Colonic mucosa (tissue), 4 donors: Measurements from ENCODE around the gene ROBO3. TPM values are rescaled to one million over a fixed set of nuclear protein-coding genes. Genes with fewer than 3 reads are reported as not detected.

ENCODE experiments used
- DNase-seq: peaks from one replicate; pipeline ENCODE4 v3.0.0-alpha.2; 2020
- H3K27ac ChIP-seq: fragments of 200-600 bp; one replicate; pipeline ENCODE4 v1.8.0; 2021
- H3K27me3 ChIP-seq: fragments of 200-600 bp; one replicate; pipeline ENCODE4 v1.8.0; 2021
- H3K36me3 ChIP-seq: fragments of 200-600 bp; one replicate; pipeline ENCODE4 v1.8.0; 2021
- H3K4me1 ChIP-seq: fragments of 200-600 bp; one replicate; pipeline ENCODE4 v1.8.0; 2021; ENCODE audit warnings: mild to moderate bottlenecking
- H3K4me3 ChIP-seq: fragments of 200-600 bp; one replicate; pipeline ENCODE4 v1.8.0; 2021
- H3K9ac ChIP-seq, 2 donors: one replicate each; pipeline ENCODE4 v1.7.0; 2013; ENCODE audit warnings: control low read depth in 2 of 2, low read depth in 2 of 2, low read length in 2 of 2
- H3K9me3 ChIP-seq: fragments of 200-600 bp; one replicate; pipeline ENCODE4 v1.8.0; 2021
- intact Hi-C: fragments of 100-400 bp; cut with DNase I; formaldehyde crosslinking; loops from one replicate; pipeline ENCODE4 v1.14.1; 2022
- total RNA-seq, 2 donors: library from RNA; stranded (reverse); fragmentation: NEBNext Ultra II Directional in 1 of 2; extraction: Animal tissue kit (Norgen Biotek cat#: 25700) in 1 of 2; gene quantifications; one replicate each; pipeline ENCODE4 v1.2.1, GENCODE V29; 2021
- TF ChIP-seq, protein P1 (sequence below): fragments of 200-600 bp; IDR thresholded peaks from one replicate; pipeline ENCODE4 v1.8.0; 2022; ENCODE audit warnings: antibody characterized with exemption, mild to moderate bottlenecking
- donor health status: healthy.
- donor health status: DM: no; HTN: no; CAD: no.
- donor health status: DM: no; HTN: no; CAD: no.

The ROBO3 gene
- total RNA-seq, 2 donors from 2014 or later = 7.8 to 8.0 TPM

- H3K27me3 ChIP-seq = peaks cover 78% of the 10 kb centered on the region
- peaks cover 11% of the 10 kb centered on the region for H3K4me1 ChIP-seq
- H3K9ac ChIP-seq = no peak overlapping the region
- no peak for DNase-seq
- H3K36me3 ChIP-seq = no peaks in the 10 kb centered on the region
- H3K27ac ChIP-seq = no peak overlapping the region
- TF ChIP-seq, protein P1, sequence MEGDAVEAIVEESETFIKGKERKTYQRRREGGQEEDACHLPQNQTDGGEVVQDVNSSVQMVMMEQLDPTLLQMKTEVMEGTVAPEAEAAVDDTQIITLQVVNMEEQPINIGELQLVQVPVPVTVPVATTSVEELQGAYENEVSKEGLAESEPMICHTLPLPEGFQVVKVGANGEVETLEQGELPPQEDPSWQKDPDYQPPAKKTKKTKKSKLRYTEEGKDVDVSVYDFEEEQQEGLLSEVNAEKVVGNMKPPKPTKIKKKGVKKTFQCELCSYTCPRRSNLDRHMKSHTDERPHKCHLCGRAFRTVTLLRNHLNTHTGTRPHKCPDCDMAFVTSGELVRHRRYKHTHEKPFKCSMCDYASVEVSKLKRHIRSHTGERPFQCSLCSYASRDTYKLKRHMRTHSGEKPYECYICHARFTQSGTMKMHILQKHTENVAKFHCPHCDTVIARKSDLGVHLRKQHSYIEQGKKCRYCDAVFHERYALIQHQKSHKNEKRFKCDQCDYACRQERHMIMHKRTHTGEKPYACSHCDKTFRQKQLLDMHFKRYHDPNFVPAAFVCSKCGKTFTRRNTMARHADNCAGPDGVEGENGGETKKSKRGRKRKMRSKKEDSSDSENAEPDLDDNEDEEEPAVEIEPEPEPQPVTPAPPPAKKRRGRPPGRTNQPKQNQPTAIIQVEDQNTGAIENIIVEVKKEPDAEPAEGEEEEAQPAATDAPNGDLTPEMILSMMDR = no peak
- no peak overlapping the region for H3K4me3 ChIP-seq
- intact Hi-C loops = no loop called here
- H3K9me3 ChIP-seq = no peaks in the 10 kb centered on the region
These were observed 24.6 kb upstream of the ROBO3 start for GRCh38 chr11:124840666-124841065.

DNA sequence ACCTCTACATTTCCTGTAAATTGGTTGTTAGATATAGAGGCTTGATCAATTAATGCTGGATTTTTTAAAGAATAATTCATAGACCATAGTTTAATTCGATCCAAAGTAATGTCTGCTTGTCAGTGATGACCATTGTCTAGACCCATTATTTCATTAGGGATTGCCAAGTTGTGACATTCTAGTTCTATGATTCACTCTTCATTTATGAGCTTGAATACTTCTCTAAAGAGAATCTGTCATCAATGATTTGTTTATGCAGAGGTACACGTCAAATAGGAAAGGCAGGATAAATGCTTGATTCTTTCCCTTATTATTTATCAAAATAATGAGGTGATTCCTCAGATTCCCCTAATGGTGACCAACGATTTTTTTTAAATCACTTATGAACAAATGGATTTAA is 24.0 kb upstream of the ROBO3 start:
- no peak overlapping the region for H3K4me3 ChIP-seq
- H3K9me3 ChIP-seq = no peaks in the 10 kb centered on the region
- H3K9ac ChIP-seq = no peak overlapping the region
- H3K36me3 ChIP-seq = no peaks in the 10 kb centered on the region
- H3K27me3 ChIP-seq = peaks cover 83% of the 10 kb centered on the region
- H3K27ac ChIP-seq = no peak overlapping the region
- TF ChIP-seq, protein P1 = no peak
- DNase-seq = no peak
- peaks cover 11% of the 10 kb centered on the region for H3K4me1 ChIP-seq
- intact Hi-C loops = no loop called here

DNA sequence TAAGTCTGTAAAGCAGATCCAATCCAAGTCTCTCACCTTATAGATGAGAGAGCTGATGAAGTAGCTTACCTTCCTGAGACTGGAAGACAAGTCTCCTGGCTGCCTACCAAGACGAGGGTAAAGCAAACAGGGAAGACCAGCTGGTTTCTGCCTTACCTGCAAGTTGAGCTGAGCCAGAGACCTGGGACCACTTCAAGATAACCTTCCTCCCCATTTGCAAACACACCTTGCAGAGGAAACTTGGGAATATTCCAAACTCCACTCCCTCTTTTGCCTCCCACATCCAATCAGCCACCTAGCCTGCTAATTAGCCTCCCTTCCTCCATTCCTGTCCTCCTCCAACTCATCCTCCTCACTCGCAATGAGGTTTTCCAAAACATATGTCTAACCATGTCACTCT is 23.4 kb upstream of the ROBO3 start:
- Histone ChIP-seq H3K27me3 (peaks cover 87% of the 10 kb centered on the region), H3K27ac (no peak overlapping the region), H3K9ac (no peak overlapping the region), H3K9me3 (no peaks in the 10 kb centered on the region), H3K36me3 (no peaks in the 10 kb centered on the region), H3K4me3 (no peak overlapping the region), H3K4me1 (peaks cover 11% of the 10 kb centered on the region)
- no peak for DNase-seq
- intact Hi-C loops = no loop called here
- TF ChIP-seq, protein P1 = no peak

GRCh38 chr11:124842305-124842704 is 22.9 kb upstream of the ROBO3 start:
- no peaks in the 10 kb centered on the region for H3K9me3 ChIP-seq
- DNase-seq = no peak
- TF ChIP-seq, protein P1 = no peak
- H3K36me3 ChIP-seq = no peaks in the 10 kb centered on the region
- intact Hi-C loops = no loop called here
- H3K27me3 ChIP-seq = peaks cover 87% of the 10 kb centered on the region
- H3K9ac ChIP-seq = no peak overlapping the region
- no peak overlapping the region for H3K27ac ChIP-seq
- H3K4me1 ChIP-seq = peaks cover 11% of the 10 kb centered on the region
- no peak overlapping the region for H3K4me3 ChIP-seq

DNA sequence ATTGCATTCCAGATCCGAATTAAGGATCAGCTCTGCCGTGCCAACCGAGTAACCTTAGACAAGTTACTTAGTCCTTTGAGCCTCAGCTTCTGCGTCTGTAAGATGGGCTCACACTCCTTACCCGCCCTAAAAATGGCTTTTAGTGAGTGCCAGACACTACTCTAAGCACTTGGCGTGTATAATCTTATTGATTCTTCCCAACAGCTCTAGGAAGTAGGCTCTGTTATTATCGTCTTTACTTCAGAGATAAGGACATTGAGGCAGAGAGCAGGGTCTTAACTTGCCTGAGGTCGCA is 21.7 kb upstream of the ROBO3 start:
- no peaks in the 10 kb centered on the region for H3K9me3 ChIP-seq
- TF ChIP-seq, protein P1 = no peak
- no peak overlapping the region for H3K27ac ChIP-seq
- no peak for DNase-seq
- H3K4me3 ChIP-seq = no peak overlapping the region
- peaks cover 11% of the 10 kb centered on the region for H3K4me1 ChIP-seq
- H3K27me3 ChIP-seq = peaks cover 78% of the 10 kb centered on the region
- H3K36me3 ChIP-seq = no peaks in the 10 kb centered on the region
- H3K9ac ChIP-seq = no peak overlapping the region
- intact Hi-C loops = no loop called here

DNA sequence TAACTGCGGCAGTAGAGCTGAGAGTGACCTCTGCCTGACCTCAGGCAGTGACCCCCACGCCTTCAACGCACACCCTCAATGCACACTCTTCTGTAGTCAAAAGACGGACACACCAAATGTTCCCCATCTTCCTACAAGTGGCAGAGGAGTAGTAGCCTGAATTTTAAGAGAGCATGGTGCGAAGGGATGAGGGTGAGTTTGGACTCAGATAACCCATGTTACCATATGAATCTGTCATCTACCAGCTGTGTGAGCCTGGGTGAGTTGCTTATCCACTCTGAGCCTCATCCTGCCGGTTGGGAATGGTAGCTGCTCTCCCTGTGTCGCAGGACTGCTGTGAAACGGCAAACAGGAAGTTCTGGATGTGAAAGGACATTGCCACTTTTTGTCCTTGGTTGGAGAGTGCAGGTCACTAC is 20.6 kb upstream of the ROBO3 start:
- Histone ChIP-seq H3K9me3 (no peaks in the 10 kb centered on the region), H3K4me3 (no peak overlapping the region), H3K27ac (no peak overlapping the region), H3K4me1 (peaks cover 3% of the 10 kb centered on the region), H3K36me3 (no peaks in the 10 kb centered on the region), H3K9ac (no peak overlapping the region), H3K27me3 (peaks cover 77% of the 10 kb centered on the region)
- TF ChIP-seq, protein P1 = no peak
- intact Hi-C loops = no loop called here
- DNase-seq = no peak
